NCI-H748 (cell line): ENCODE results near the gene CCDC154.
A peak's percentile ranks its signal among the peaks of the same experiment; 100 is the strongest.

Experiments used
- DNase-seq: peaks from one replicate; lab custom pipeline; 2025; ENCODE audit not compliant: unreplicated experiment; lab: John Stamatoyannopoulos, UW

The CCDC154 gene

DNA sequence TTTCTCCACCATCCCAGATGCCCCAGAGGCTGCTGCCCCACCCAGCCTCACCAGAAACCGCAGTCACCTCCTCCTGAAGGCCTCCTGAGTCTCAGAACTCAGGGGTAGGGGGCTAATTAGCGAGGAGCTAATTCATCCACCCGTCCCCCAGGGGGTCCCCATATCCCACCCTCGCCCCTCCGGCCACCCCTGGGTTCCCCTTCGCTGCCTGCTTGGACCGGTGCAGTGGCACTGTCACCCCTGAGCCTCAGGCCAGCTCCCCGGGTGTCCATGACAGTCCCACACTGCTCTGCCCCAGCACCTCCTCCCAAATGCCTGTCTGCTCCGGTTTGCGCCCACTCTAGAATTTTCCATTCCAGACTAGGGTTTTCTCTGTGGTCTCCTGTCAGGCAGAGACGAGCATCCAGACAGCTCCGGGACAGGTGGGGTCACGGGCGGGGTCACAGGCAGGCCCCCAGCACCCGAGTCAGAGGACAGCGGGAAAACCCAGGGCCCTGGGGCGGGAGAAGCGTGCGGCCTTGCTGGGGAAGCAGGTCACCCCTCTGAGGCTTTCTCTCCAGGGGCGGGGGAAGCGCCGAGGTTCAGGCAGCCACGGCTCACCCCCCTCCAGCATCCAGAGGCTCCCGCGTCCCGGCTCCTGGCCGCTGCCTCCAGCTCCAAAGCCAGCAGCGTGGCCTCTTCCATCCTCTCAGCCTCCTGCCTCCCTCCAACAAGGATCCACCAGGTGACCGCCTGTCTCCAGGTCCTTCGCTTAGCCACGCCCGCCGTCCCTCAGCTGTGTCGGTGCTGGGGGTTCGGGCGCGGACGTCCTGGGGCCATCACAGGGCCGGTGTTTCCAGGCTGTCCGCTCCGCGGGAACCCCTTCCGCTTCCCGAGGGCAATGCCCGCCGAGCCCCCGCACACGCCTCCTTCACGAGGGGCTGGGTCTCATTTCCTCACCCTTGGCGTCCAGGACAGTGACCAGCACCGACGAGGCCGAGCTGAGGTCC, 16.6 kb downstream of the CCDC154 start:
- no peak for DNase-seq

DNA sequence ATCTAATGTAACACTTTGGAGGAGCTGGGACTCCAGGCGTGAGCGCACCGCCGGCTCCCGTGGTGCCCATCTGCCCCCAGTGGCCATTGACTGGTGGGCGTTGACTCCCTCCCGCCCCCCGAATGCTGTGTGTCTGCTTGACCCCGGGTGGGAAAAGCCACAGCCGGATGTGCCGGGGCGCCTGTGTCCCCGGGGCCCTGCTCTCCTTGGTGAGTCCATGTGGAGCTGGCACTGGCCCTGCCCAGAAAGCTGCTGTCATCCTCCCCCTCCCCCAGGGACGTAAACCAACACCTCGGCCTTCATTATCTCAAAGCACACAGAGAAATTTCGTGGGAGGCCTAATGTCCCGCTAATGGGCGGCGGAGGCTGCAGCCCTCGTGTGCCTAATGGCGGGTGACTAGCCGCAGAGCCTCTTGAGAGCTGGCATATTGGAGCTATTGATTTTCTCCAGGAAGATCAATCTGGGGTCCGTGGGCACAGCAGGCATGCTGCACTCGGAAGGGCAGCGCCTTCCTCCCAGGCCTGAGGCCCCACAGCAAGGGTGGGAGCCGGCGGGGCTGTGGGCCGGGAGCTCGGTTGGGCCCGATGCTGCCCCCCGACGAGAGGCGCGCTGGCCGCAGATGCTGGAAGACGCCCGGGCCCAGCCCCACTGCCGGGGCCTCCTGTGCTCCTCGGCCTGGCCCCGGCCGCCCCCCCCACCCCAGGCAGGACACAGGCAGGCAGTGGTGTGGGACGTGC, 17.5 kb downstream of the CCDC154 start:
- DNase-seq: peak; percentile 25

DNA sequence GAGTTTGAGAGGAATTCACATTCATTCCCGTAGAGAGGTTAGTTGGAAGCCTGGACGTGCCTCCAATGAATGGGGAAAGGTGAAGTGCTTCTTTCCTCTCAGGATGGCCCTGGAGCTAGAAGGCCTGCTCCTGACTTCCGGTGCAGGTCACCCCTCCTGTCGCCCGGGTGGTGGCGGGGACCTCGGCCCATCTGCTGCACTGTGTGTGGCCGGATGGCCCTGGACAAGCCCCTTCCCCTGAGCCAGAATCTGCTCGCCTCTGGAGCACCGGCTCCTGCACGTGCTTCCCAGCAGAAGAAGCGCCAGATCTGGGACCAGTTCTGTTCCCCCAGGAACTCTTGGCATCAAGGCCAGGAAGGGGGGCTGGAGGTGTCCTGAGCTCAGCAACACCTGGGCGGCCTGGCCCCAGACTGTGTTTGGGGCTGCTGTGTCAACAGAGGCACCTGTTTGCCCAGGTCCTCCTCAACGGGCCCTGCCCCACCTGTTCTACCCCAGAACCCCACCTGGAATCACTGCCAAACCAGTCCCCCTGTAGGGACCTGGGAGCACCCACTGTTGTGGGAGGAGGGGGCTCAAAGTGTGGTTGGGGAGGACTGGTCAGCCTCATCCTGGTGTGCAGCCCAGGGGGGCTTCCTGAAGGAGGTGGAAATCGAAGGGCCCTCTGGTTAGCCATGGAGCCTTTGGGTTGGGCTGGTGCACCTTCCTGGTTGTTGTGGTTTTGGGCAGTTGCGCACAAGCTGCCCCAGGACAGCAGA, 18.6 kb downstream of the CCDC154 start:
- DNase-seq: no peak

DNA sequence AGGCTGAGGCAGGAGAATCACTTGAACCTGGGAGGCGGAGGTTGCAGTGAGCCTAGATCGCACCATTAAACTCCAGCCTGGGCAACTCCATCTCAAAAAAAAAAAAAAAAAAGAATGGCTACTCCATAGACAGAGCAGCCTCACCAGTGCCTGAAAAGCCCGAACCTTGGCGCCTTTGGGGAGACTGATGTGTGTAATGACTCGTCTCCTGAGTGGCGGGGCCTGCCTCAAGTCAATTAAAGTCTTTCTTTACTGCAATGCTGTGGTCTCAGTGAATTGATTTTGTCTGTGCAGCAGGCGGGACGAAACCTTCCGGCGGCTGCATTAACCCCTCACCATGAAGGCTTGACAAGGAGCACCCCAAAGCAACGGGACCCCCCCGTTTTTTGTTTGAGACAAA, 20.3 kb downstream of the CCDC154 start:
- DNase-seq: no peak

DNA sequence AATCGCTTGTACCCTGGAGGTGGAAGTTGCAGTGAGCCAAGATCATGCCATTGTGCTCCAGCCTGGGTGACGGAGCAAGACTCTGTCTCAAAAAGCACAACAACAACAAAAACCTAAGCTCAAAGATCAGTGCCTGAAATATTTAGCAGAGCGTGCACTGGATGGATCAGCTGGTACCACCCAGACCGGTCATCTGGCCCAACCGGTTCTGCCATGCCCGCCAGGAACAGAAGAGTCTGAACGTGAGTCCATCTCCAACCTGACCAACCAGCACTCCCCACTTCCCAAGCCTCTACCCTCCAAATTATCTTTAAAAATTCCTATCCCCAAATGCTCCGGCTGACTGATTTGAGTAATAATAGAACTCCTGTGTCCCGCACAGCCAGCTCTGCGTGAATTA, 22.3 kb downstream of the CCDC154 start:
- no peak for DNase-seq

DNA sequence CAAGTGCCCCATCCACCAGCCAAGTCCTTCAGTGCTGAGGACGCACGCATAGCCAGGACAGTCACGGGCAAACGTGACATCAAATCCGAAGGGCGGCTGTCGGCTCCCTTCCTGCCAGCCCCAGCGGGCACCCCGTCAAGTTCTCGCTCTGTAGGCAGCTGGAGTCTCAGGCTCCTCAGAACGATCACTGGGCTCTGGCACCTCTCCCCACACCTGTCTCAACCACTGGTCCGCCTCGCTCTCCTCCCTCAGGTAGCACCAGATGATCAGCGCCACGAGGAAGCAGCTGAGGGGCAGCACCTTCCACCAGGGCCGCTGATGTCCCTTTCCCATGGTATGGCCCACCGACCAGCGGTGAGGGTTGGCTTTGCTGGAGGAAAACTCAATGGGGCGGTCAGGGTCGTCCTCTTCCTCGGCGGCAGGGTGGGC, 24.2 kb downstream of the CCDC154 start:
- DNase-seq: peak; percentile 25

DNA sequence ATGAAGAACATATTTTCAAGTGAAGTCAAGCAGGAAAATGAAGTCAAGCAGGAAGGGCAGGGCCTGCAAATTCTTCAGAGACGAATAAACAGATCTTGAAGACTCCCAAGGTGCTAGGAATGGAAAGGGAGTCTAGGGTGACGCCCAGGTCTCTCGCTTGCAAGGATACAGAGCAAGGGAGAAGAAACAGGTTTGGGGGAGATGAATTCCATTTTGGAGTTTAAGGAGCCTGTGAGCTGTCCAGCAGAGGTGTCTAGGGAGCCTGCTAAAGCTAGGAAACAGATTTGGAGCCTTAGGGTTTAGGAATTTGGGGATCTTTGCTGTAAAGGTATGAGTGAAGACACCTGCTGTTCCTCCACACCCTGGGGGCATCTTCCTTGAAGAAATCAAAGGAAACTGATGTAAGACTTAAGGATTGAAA, 27.8 kb downstream of the CCDC154 start:
- no peak for DNase-seq

DNA sequence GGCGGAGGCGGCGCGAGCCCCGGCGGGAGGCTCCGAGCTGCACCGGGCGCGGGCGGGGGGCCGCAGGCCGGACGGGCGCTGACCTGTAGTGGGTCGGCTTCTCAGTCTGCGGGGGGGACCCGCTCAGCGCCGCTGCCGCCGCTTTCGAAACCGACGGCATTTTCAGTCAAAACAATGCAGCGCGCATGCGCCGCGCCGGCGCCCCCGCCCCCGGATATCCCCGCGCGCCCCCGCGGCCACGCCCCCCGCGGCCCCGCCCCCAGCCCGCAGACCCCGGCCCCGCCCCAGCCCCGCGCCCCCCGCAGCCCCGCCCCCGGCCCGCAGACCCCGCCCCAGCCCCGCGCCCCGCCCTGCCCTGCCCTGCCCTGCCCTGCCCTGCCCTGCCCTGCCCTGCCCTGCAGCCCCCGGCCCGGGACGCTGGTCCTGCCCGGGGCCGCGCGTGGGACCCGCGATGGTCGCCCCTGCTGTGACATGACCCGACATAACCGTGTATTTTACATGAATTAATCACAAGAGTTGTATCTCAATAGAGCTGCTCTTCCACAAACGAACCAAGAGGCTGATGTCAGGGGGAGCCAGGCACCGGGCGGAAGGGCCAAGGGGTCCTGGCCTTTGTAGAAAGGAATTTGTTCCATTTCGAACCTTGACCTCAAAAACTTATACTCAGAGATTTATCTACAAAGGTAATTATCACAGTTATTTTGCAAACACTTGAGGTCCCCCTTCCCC, 29.7 kb downstream of the CCDC154 start, which contains the start of gene UNKL:
Gene UNKL (minus strand): TSS at position 173 of the 729 bp plus-strand sequence. CDS start 13 bp downstream, at position 160.
- DNase-seq: peak; percentile 54

DNA sequence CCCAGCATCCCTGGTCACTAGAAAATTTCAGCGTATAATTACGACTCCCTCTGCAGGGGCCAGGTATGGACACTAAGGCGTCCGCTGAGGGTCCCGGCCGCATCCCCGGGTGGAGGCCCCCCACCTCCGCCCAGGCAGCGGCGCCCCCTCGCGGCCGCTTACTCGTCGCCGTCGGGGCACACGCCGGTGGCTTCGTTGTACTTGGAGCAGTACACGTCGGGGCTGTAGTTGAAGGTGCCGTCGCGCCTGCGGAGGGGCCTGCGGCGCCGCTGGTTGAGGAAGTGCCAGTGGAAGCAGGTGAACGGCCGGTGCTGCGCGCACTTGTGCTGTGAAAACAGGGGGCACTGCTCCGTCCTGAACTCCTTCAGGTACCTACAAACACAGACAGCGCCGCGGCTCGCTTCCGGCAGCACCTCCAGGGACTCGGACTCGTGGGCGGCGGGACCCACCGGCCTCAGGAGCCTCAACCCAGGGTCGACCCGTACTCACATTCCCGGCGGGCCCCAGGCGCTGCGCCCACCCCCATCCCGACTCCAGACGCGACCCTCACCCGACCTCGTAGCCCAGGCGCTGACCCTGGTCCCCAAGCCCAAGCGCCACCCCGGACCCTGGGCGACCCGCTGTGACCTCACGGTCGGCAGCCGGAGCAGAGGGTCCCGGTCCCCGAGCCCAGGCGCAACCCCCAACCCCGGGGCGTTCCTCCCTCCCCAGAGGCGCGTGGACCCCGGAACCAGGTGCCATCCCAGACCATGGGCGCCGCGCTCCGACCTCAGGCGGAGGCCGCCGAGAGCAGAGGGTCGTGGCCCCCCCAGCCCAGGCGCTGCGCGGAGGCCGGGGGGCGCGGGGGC, 30.4 kb downstream of the CCDC154 start:
- peak; percentile 62 for DNase-seq

DNA sequence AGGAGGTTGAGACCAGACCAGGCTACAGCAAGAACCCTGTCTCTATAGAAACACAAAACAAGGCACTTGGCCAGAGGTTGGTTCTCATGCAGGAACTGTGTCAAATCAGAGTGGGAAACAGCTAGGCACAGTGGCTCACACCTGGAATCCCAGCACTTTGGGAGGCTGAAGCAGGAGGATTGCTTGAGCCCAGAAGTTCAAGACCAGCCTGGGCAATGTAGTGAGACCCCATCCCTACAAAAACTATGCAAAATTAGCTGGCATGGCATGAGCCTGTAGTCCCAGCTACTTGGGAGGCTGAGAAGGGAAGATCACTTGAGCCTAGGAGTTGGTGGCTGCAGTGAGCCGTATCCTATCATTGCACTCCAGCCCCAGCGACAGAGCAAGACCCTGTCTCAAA, 31.5 kb downstream of the CCDC154 start:
- no peak for DNase-seq

DNA sequence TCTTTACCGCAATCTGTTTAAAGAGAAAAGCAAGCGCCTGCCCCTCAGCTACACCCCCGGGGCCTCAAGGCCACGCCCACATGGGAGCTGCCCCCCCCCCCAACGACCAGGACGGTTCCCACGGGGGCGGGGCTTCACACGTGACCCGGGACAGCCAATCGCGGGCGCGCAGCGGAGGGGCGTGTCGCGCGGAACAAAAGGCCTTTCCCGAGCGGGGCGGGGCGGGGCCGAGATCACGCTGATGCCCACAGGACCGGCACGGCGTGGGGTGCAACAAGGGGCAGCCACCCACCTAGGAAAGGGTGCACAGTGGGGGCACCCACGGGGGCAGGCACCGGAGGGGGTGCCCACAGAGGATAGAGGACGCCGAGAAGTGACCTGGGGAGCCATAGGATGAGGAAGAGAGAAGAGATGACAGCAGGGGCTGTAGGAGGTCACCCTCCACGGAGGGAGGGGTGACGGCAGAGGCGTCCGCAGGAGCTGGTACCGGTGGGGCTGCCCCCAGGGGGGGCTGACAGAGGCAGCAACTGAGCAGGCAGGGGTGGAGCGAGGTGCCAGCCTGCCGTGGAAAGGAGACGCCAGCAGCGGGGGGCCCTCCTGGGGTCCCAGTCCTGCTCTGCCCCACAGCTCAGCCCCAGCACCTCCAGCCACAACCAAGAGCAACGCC, 36.1 kb downstream of the CCDC154 start:
- DNase-seq: peak; percentile 79

DNA sequence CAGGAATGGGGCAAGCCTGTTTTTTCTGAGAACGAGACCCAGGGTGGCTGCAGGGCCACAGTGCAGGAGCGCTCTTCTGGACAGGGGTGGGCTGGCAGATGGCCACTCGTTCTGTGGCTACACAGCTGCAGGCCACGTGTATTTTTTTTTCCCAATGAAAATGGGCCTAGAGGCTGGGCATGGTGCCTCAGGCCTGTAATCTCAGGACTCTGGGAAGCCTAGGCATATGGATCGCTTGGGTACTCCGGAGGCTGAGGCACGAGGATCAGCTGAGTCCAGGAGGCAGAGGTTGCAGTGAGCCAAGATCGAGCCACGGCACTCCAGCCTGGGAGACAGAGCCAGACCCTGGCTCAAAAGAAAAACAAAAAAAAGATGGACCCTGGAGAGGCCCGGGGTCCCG, 36.6 kb downstream of the CCDC154 start:
- no peak for DNase-seq

DNA sequence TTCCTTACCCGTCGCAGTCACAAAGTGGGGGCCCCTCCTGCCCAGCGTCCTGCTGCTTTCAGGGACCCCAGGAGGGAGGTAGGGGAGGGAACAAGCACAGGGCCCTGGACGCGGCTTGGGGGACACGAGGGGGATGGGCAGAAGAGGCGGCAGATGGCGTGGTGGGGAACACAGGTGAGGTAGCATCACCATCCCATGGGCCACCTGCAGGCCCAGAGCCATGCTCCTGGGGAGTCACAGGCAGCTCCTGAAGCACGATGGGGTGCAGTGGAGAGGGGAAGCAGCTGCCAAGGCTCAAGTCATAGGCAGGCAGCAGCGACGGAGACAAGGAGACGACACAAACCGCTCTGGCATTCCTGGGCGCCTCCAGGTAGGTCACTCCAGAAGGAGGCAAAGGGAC, 40.6 kb downstream of the CCDC154 start:
- DNase-seq: no peak

DNA sequence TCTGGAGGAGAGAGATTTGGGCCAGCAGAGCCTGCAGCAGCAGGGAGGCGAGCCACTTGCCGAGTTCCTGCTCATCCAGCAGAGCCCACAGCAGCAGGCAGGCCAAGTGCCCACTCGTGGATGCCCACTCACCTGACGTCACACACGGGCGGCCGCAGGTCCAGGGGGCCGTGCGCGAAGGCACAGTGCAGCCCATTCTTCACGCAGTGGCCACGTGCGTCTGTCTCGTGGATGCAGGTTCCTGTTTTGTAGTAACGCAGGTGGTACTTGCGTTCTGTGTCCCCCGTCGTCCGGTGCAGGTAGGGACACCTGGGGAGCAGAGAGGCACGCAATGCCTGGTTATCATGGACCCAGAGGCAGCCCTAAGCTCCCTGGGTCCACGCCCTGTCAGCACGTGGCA, 41.3 kb downstream of the CCDC154 start:
- DNase-seq: no peak

DNA sequence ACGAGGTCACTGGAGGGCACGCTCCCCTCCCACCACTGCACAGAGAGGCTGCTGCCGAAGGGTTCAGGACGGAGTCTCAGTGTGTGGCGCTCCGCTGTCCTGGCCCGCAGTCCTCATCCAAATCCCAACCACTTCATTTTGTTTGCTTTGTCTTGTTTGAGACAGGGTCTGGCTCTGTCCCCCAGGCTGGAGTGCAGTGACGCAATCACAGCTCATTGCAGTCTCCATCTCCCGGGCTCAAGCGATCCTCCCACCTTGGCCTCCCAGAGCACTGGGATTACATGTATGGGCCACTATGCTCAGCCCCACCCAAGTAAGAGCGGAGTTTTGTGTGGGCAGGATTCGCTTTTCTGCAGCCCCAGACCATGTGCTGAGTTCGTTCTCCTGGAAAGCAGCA, 42.6 kb downstream of the CCDC154 start:
- DNase-seq: no peak

DNA sequence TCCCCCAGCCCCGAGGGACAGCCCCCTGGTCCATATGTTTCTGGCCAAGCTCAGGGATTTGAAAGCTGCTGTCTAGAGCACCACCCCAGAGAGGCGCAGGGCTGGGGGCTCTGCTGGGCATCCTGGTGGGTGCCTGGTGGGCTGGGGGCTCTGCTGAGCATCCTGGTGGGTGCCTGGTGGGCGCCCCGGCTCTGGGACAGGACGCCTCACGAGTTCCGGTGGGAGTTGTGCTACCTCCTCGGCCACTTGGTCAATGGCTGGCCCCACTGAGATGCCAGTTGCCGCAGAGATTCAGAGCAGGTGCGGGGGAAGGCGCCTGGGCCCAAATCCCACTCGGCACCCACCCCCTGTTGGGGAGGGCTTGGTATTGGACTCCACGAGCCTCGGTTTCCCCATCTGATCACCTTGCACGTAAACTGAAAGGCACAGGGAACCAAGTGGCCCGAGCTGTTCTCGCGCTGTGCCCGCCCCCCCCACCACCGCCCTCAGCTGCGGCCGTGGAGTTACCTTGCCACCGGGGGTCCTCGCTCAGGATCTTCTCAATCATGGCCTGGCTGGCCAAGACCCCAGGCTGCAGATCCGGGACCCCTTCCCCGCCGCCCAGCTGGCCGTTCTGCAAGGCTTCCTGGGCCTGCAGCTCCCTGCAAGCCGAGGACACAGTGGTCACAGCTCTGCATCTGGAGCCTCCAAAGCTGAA, 43.1 kb downstream of the CCDC154 start:
- DNase-seq: no peak

DNA sequence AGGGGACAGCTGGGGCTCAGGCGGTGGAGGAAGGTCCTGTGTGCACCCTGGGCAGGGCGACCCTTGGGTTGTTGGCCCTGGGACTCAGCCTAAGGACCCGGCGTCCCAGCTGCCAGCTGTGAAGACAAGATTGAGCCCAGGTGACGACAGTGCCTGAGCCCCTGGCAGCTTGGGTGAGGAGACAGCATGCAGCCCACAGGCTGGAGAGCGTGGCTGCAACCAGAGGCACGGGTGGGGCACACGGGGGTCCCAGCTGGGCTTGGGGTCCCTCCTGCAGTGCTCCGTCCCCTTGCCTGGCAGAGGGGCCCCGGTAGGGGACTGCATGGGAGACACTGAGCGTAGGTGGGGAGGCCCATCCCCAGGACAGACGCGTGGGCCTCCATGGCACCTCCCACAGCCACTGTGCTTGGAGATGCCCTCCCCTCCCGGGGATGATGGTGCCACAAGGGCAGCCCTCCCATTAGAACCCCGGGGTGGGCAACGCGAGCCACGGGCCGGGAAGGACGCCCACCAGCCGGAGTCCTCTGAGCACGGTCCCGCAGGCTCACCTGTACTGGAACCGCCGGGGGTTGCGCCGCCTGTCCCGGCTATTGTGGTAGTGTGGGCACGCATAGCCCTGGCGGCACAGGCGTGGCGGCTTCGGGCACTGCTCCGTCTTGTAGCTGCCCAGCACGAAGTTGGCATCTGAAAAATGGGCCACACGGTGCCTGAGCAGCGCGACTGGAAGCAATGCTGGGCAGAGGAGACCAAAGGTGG, 45.4 kb downstream of the CCDC154 start:
- no peak for DNase-seq

DNA sequence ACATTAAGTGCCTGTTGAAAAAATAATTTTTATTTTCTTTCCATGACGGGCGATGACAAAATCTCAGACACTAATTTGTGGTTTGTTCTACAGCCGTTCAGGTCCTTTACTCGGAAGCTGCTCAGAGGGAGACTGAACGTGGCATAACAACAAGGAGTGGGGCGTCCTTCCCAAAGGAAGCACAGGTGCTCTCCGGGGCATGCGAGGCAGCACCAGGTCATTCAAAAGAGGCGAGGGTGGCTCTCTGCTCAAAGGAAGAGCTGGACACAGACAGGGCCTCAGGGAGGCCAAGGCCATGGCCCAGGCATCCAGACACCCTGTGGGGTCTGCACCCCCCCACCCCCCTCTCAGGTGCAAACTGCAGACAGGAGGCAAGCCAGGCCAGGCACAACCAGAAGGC, 46.0 kb downstream of the CCDC154 start:
- DNase-seq: no peak
